Central memory CD8-positive, alpha-beta T cell (primary cell): ENCODE data around the gene NPPA.
"Not testable (repeated sequence)": the region's sequence is repeated elsewhere in the genome, so short reads cannot be mapped to it uniquely, and the experiment has no call there.

Source experiments
- ATAC-seq: fragments of 150-1000 bp; cut with Tn5 transposase; replicated peaks from 2 replicates; pipeline ENCODE4 v1.10.0; 2022; ENCODE audit warnings: mild to moderate bottlenecking, moderate FRiP score, moderate number of reproducible peaks; ENCODE audit not compliant: poor library complexity, severe bottlenecking; ENCODE audit errors: extremely low read depth
- DNase-seq, 2 donors: peaks; one replicate each; pipeline ENCODE4 v3.0.0; 2021; ENCODE audit warnings: low spot score in 2 of 2
- H3K27ac Mint-ChIP-seq: one replicate; pipeline ENCODE4 v1.8.0; 2022; ENCODE audit warnings: low read depth, mild to moderate bottlenecking, moderate library complexity, mixed read lengths
- H3K27me3 Mint-ChIP-seq: one replicate; pipeline ENCODE4 v1.8.0; 2022; ENCODE audit warnings: mixed read lengths
- H3K36me3 Mint-ChIP-seq: one replicate; pipeline ENCODE4 v1.8.0; 2022; ENCODE audit warnings: mild to moderate bottlenecking, moderate library complexity, mixed read lengths; ENCODE audit not compliant: insufficient read depth
- H3K4me1 Mint-ChIP-seq: one replicate; pipeline ENCODE4 v1.8.0; 2022; ENCODE audit warnings: mixed read lengths
- H3K4me3 Mint-ChIP-seq: one replicate; pipeline ENCODE4 v1.8.0; 2022; ENCODE audit warnings: mild to moderate bottlenecking, moderate library complexity, mixed read lengths
- H3K9me3 Mint-ChIP-seq: one replicate; pipeline ENCODE4 v1.8.0; 2022; ENCODE audit warnings: mixed read lengths

Gene NPPA

DNA sequence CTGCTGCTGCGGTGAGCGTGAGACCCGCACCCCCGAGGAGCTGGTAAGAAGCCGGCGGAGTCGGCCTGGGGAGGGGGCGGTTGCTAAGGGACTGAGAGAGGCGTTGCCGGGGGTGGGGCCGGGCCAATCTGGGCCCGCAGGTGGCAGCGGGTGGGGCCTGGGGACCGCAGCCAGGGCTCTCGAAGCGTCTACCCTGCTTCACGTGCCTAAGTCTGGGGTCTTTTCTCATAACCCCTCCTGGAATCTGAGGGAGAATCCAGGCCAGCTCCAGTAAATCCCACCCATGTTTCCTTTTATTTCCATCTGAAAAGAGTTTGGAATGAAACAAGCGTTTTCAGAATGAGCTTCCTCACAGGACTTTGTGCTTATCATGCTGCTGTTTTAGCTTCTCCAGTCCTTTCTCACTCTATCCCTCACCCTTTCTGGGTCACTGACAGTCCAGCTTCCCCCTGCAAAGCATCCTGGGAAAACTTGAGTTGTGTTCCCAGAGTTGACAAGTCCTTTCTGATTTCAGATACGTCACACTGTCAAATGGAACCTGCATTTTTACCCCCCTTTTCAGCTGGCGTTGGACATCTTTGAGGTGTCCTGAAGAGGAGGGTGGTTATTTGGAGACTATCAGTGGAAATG, 41.2 kb downstream of the NPPA start:
- ATAC-seq (peak; percentile 68), DNase-seq (no peak)
- H3K27me3 Mint-ChIP-seq, result no peaks in the 10 kb centered on the region
- H3K36me3 Mint-ChIP-seq, result peaks cover 18% of the 10 kb centered on the region
- H3K4me1 Mint-ChIP-seq, result peaks cover 67% of the 10 kb centered on the region
- H3K9me3 Mint-ChIP-seq, result no peaks in the 10 kb centered on the region
- peak overlapping the region; percentile 99 for H3K27ac Mint-ChIP-seq
- H3K4me3 Mint-ChIP-seq, result peak overlapping the region; percentile 100

- DNase-seq (peak; percentile 92 to 95), ATAC-seq (peak; percentile 87)
- H3K9me3 Mint-ChIP-seq, result no peaks in the 10 kb centered on the region
- H3K4me1 Mint-ChIP-seq, result peaks cover 70% of the 10 kb centered on the region
- peak within 1 kb of the TSS; percentile 100 for H3K4me3 Mint-ChIP-seq
- H3K27me3 Mint-ChIP-seq, result no peaks in the 10 kb centered on the region
- peaks cover 19% of the 10 kb centered on the region for H3K36me3 Mint-ChIP-seq
- peak within 1 kb of the TSS; percentile 99 for H3K27ac Mint-ChIP-seq
These were observed 41.9 kb downstream of the NPPA start, which contains the start of the genes CLCN6 and MTHFR for GRCh38 chr1:11805422-11806306. Gene CLCN6 (plus strand): TSS chr1:11806191. CDS start chr1:11806263, 72 bp downstream. Gene MTHFR (minus strand): TSS chr1:11805964. CDS start chr1:11803116, 2,848 bp downstream.

- Mint-ChIP-seq H3K4me3 (peak overlapping the region; percentile 100), H3K4me1 (peaks cover 73% of the 10 kb centered on the region), H3K27me3 (no peaks in the 10 kb centered on the region), H3K9me3 (no peaks in the 10 kb centered on the region), H3K27ac (peak overlapping the region; percentile 99), H3K36me3 (peaks cover 27% of the 10 kb centered on the region)
- DNase-seq (no peak), ATAC-seq (no peak)
These were observed 42.7 kb downstream of the NPPA start for GRCh38 chr1:11804666-11805421.

- not testable (repeated sequence) for ATAC-seq, H3K9me3 Mint-ChIP-seq, DNase-seq, H3K27me3 Mint-ChIP-seq
- H3K4me1 Mint-ChIP-seq, result peaks cover 68% of the 10 kb centered on the region
- peaks cover 30% of the 10 kb centered on the region for H3K36me3 Mint-ChIP-seq
- H3K27ac Mint-ChIP-seq, result peak overlapping the region; percentile 99
- H3K4me3 Mint-ChIP-seq, result peak overlapping the region; percentile 100
These were observed 43.5 kb downstream of the NPPA start for GRCh38 chr1:11803924-11804665.

DNA sequence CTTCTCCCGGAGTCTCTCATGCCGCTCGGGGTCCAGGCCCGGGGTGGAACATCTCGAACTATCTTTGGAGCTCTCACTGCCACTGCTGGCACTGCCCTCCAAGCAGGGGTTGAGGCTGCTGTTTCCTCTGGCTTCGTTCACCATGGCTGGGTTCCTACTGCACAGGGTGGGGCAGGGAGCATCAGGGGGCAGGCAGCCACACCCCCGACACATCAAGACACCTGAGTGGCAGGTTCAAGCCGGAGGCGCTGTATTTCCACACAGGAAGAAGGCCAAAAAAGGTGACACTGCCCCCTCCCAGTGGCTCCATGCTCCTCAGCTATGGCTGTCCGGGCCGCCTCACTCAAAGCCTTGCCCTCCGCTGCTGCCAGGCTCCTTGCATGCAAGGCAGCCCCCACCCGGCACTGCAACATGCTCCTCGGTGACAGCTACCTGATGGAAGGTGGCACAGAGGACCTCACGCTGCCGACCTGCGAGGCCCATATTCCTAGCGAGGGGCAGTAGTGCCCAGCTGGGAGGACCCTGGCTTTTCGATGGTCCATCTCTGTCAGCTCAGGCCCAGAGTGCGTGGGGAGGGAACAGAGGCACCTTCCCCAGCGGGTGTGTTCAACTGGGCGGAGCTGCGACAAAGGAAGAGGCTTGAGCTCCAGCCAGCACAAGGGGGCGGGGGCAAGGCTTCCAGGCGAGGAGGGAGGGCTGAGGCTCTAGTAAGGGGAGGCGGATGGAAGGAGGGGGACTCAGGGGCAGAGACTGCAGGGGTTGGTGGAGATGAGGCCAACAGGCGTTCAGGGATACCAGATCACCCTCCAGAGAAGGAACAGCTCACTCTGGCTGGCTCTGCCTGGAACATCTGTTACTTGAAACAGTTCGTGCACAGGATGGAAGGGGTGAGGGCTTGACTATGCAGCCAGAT, 44.4 kb downstream of the NPPA start:
- peak; percentile 35 for ATAC-seq
- Mint-ChIP-seq H3K4me3 (peak overlapping the region; percentile 100), H3K27me3 (no peaks in the 10 kb centered on the region), H3K27ac (peak overlapping the region; percentile 70), H3K36me3 (peaks cover 32% of the 10 kb centered on the region), H3K9me3 (no peaks in the 10 kb centered on the region), H3K4me1 (peaks cover 66% of the 10 kb centered on the region)
- DNase-seq, result peak; percentile 42 to 66

DNA sequence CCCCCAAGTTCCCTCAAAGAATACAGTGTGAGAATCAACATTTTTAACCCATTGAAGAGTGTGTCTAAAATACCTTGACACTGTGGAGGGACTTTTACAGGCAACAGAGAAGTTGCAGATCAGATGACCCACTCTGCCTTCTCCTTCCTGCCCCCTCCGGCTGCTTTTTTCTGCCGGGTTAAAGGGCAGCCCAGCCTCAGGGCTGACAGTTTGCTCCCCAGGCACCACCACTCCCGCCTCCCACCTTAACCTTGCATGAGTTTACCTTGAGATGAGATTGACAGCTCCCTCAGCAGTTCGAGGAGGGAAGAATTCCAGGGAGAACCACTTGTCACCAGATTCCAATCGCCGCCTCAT, 45.0 kb downstream of the NPPA start:
- Mint-ChIP-seq H3K4me3 (peak overlapping the region; percentile 100), H3K36me3 (peaks cover 29% of the 10 kb centered on the region), H3K27me3 (no peaks in the 10 kb centered on the region), H3K27ac (no peak overlapping the region), H3K4me1 (peaks cover 61% of the 10 kb centered on the region), H3K9me3 (no peaks in the 10 kb centered on the region)
- DNase-seq (no peak), ATAC-seq (no peak)

DNA sequence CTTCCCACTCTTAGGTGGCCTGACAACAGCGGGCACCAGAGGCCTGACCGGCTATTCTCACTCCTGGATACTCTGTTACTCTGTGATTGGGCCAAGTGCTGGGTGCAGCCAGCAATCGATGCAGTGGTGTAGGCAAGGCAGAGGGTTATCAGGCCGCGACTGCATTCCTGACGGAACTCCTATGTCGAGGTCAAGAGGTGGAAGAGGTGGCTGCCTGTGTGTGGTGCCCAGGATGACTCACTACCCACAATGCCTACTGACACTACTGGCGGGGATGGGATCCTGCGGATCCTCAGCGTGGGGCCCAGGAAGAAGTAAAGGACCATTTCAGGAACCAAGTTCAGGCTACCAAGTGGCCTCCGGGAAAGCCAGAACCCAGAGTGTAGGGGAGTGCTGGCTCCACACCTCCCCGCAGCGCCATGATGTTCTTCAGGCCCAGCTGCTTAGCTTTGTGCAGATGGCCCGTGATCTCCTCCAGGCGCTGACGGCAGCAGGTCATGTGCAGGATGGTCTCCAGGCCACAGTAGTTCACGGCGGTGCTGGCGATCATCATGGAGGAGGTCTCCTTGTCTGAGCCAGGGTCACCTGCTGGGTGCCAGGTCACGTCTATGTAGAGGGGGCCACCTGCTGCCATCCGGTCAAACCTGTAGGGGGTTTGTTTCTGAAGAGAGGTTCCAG, 46.7 kb downstream of the NPPA start:
- Mint-ChIP-seq H3K27me3 (no peaks in the 10 kb centered on the region), H3K9me3 (no peaks in the 10 kb centered on the region), H3K4me1 (peaks cover 44% of the 10 kb centered on the region), H3K27ac (no peak overlapping the region), H3K36me3 (peaks cover 23% of the 10 kb centered on the region), H3K4me3 (no peak overlapping the region)
- no peak for DNase-seq
- ATAC-seq, result no peak

DNA sequence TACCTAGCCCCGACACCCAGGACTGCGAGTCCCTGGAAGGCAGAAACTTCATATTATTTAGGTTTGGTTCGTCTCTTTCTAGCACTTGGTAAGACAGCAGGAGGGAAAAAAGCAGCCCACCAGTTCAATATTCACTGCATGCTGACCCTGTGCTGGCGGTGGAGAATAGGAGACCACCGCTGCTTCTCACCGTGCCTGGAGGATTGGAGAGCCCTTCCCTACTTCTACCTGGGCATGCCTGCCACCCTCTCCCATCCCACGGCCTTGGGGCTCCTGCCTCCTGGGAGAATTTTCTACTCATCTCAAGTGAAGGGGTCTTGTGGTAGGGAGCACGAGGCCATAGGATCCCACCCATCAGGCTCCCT, 47.2 kb downstream of the NPPA start:
- H3K9me3 Mint-ChIP-seq, result no peaks in the 10 kb centered on the region
- no peak for ATAC-seq
- no peak overlapping the region for H3K4me3 Mint-ChIP-seq
- H3K4me1 Mint-ChIP-seq, result peaks cover 42% of the 10 kb centered on the region
- no peaks in the 10 kb centered on the region for H3K27me3 Mint-ChIP-seq
- no peak for DNase-seq
- no peak overlapping the region for H3K27ac Mint-ChIP-seq
- H3K36me3 Mint-ChIP-seq, result peaks cover 21% of the 10 kb centered on the region

- ATAC-seq (no peak), DNase-seq (no peak)
- Mint-ChIP-seq H3K27ac (no peak overlapping the region), H3K27me3 (no peaks in the 10 kb centered on the region), H3K9me3 (no peaks in the 10 kb centered on the region), H3K4me3 (no peak overlapping the region), H3K4me1 (peaks cover 39% of the 10 kb centered on the region), H3K36me3 (peaks cover 21% of the 10 kb centered on the region)
These were observed 47.7 kb downstream of the NPPA start for GRCh38 chr1:11799896-11800295.

- Mint-ChIP-seq H3K36me3 (peaks cover 24% of the 10 kb centered on the region), H3K4me3 (no peak overlapping the region), H3K27me3 (no peaks in the 10 kb centered on the region), H3K4me1 (peaks cover 31% of the 10 kb centered on the region), H3K27ac (no peak overlapping the region), H3K9me3 (no peaks in the 10 kb centered on the region)
- no peak for DNase-seq
- ATAC-seq, result no peak
These were observed 48.5 kb downstream of the NPPA start for GRCh38 chr1:11799099-11799498.
